CD4-positive, alpha-beta T cell treated with Interleukin-6 for 4 hours (primary cell): ENCODE data around the gene GALNT2.
A peak's percentile ranks its signal among the peaks of the same experiment; 100 is the strongest.

Experiments
- DNase-seq: peaks from one replicate; pipeline ENCODE4 v3.0.0-alpha.2; 2020; ENCODE audit warnings: mixed read lengths

Gene GALNT2

DNA sequence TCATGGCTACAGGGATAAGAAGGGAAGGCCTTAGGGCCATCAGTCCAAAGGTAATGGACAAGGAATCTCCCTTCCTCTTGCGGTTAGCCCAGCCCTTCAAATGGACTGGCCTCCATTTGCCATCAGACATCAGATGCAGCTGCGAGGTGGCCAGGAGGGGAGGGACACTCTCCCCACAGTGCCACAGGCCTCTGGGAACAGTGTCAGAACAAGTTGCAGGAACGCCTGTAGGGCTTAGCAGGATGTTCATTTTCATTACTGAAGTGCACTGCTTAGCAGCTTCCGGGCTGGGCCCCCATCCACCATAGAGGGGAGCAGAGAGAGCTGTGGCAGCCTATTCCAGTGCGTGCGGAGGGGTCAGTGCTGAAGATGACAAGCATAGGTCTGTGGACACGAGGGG is 127.5 kb downstream of the GALNT2 start:
- no peak for DNase-seq

DNA sequence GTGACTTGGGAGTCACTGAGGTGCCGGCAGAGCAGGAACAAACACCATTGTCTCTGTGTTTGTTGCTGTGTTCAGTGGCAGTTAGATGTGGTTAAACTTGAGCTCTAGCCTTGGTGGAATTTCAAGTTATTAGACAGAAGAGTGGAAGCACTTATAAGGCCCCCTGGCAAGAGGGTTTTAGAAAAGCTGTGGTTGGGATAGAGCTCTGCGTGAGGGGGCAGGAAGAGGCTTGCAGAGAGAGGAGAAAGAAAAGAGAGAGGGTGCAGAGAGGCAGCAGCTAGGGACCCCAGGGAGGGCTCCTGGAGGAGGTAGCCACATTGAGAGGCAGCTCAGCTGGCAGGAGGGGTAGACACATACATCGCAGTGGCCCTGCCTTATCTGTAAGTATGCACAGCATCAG is 128.2 kb downstream of the GALNT2 start:
- DNase-seq: no peak

DNA sequence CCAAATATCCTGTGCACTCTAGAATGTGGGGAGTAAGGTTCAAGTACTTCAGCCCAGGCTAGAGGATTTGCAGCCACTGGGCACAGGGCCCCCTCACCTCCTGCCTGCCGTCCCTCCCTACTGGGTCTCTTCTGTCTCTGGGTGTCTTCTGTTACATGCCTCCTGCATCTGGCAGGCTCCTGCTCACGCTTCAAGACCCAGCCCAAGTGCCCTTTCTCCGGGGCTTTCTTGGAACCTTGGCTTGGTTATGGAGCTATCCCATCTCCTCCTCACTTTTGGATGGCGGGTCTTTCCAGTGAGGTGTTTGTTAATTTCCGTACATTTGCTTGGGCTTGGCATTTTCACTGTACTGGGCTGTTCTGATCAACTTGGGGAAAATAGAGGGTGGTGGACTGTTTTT is 129.0 kb downstream of the GALNT2 start:
- DNase-seq: no peak

DNA sequence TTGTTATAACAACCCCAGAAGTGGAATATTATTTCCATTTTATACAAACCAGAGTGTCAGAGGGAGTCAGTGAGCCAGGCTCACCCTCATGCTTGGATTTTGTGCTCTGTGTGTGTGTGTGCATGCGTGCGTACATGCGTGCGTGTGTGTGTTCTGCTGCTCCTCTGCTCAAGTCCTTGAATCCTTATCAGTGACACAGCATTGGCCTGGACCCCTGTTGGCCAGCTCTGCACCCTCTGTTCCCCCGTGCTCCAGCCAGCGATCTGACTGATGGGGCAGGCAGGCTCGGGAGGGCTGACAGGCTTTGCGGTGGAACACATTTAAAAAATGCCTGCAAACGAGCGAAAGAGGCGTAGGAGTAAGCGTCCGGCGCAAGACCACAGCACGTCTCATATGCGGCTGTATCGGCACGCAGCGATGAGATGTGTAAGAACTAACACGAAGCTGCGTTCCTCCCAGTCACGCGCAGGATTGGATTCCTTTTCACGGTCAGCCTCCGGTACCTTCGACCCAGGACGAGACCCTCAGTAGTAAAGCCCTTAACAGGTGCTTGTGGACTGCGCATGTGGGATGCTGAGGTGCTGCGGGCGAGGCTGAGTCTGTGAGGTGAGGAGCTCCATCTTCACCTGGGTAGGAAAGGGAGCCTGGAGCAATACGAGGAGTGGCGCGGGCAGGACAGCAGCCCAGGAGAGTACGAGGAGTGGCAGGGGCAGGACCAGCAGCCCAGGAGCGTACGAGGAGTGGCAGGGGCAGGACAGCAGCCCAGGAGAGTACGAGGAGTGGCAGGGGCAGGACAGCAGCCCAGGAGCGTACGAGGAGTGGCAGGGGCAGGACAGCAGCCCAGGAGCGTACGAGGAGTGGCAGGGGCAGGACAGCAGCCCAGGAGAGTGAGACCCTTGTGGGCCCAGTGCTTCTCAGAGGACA is 130.9 kb downstream of the GALNT2 start:
- no peak for DNase-seq

DNA sequence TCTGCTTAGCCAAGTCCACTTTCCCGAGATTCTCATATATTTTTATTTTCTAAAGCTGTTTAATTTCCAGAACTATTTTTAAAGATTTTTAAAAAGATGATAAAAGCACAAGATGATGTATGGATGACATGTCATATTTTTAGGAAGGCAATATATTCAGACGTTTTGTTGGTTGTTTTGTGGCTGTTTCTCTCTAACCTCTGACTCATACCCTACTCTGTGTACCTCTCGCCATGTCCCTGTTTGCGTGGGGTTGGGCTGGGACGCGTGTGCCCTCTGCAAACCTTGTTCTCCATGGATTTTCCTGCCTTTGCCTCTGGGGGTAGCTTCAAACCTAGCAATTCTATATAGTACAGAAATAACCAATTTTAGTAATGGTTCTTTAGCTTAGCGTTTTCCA is 132.0 kb downstream of the GALNT2 start:
- no peak for DNase-seq

DNA sequence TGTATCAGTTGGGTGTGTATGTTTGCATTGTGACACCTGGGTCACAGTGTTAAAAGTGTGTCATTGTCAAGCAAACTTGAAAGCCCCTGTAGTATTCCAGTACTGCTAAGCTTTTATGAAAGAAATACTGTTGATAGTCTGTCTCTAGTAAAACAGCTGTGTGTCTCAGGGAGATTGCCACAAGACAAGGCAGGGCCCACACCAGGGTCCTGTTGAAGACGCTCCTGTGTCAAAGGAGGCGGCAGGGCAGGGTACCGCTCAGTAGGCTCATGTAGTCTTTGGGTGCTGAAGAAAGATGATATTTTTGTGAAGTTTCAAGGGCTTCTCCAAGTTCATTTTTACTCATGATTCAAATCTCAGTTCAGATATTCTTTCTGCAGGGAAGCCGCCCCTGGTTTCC is 132.5 kb downstream of the GALNT2 start:
- DNase-seq: no peak

DNA sequence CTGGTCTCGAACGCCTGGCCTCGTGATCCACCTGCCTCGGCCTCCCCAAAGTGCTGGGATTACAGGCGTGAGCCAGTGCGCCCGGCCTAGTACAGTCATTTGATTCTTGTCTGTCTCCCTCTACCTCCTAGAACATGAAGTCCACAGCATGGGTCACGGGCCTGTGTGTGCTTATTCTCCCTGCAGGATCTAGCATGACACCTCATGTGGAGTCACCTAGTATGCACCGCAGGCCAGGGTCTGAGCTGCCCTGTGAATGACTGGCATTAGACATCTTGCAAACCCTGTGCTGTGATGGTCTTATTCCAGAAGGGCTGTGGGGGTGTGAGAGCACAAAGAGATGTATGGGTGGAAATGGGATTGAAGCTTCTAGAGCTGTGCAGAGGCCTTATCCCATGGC is 133.2 kb downstream of the GALNT2 start:
- DNase-seq: no peak

DNA sequence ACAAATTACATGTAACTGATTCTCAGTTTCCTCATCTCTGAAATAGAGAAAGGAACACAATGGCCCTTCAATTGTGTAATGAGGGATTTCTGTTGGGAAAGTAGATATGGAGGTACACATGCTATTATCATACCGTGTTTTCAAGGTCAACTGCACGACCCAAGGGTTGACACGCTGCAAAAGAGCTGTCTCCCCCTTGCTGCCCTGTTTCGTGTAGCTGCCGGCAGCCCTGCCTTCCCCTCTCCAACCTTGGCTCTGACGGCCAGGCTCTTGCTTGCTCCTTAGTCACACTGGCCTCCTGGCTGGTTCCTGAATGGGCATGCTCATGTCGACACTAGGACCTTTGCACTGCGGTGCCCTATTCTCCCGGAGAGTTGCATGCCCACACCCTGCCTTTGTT is 134.4 kb downstream of the GALNT2 start:
- no peak for DNase-seq

DNA sequence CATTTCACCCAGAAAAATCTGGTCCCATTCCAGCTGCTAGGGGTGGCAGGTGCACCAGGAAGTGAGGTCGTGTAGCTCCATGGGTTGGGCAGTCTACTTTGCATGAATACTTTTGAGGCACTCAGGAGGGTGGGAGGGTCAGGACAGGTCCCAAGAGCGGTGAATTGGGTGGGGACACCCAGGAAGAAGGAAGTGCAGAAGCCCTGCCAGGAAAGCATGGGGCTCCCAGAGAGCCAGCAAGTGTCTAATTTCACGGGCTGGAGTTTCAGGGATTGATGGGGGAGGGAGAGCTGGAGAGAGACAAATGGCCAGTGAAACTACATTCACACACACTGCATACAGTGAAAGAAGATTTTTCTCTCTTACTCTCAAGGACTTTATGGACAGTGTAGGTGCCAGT is 137.8 kb downstream of the GALNT2 start:
- DNase-seq: no peak

DNA sequence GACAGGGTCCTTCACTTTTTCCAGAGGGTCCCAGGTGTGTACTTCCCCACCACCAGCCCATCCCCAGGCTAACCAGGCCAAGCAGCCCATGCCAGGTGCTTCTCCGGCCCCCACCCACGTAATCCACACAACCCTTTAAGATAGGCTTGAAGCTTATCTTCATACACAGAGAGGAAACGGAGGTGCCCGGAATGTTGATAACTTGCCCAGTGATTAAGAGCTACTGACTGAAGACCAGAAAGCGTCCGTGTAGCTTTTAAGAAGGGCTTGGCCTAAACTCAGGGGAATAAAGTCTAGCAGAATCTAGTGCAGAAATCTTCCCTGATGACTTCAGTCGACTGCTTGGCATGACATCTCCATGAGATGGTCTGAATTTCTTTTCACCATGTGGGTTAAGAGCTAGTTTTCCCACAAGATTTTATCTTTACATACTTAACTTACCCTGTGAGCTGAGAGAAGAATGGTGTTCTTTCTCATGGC is 138.7 kb downstream of the GALNT2 start:
- DNase-seq: no peak

DNA sequence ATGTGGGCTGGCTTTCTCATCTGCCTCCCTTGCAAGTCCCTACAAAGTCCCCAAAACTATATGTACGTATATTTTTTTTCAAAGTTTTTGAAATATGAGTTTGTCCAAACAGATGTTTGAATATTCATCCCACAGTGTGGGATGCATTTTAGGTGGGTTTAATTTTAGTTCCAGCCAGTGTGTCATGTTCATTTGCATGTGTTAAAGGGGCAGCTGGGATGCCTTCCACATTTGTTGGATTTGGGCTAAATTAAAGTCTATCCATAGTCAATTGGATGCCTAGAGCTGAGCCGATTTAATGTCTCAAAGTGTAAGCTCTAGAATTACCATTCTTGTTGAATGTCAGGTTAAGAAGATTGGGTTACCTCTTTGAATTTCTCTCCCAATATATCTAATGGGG is 139.2 kb downstream of the GALNT2 start:
- no peak for DNase-seq

DNA sequence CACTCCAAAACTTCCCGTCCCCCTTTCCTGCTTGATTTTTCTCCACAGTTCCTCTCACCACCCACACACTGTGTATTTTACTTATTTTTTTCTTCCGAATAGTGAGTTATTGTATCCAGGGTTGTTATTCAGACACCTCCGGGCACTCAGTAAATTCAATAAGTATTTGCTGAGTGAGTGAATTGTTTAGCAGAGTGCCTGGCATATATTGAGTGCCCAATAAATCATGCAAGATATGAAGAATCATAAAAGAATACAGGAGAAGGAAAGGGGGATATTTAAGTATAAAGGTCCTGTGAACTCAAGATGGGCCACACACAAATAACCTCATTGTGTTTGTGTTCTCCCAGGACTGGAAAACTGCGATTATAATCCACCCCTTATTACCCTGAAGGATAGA is 139.9 kb downstream of the GALNT2 start:
- DNase-seq: no peak

DNA sequence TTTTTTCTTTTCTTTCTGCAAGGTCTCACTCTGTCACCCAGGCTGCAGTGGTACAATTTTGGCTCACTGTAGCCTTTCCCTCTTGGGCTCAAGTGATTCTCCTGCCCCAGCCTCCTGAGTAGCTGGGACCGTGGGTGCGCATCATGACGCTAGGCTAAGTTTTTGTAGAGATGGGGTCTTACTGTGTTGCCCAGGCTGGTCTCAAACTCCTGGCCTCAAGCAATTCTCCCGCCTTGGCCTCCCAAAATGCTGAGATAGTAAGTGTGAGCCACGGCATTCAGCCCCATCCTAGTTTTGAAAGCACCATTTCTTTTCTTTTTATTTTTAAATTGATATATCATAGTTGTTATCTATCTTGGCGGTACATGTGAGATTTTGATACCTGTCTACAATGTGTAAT is 140.6 kb downstream of the GALNT2 start:
- no peak for DNase-seq

DNA sequence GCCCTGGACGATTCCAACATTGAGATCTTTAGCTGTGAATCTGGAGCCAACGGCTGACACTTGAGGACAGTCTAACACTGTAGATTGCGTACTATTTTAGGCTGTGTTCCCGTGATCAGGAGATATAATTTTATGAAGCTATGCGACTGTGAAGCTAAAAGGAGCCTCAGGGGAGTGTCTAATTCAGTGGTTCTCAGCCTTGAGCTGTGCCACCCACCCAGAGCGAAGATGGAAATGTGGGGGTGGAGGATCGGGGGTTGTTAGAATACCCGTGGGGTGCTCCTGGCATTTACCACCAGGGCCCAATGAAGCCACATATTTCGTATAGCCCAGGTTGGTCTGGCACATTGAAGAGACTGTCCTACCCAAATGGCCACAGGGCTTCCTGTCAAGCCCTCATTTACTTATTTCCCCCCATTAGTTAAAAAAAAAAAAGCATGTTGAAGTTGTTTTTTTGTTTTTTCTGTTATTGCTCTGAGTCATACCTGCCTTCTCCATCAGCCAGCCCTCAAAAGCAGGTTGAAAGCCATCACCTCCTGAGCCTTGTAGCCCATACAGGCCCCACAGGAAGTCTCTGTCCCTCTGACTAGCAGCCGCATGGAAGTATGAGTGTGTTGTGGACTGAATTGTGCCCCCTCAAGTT is 141.7 kb downstream of the GALNT2 start:
- DNase-seq: peak; percentile 26

DNA sequence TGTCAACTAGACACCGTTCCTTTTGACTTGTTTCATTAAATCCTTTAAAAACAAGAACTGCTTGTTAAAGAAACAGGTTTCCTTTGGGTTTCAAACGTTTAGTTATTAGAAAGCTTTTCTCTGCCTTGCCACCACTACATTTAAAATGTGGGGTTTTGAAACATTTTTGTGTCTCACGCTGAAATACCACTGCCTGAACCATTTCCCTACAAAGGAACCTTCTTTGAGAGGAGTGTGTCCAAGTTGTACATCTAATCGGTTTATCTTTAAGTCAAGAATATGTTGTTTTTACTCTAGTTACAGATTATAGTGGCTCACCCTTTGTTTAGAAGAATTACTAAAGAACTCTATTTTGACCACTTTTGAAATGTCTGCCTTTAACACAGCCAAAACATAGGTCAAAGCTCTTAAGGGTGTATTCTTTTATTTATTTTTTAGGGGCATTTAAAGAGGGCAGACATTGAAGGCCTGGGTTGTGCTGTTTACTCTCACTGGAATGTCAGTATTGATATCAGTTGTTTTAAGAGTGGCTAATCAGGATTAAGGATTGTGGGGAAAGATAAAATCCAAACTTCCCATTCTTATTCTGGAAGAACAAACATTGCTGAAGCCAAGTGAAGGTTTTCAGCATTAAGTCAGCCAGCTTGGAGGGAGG is 143.4 kb downstream of the GALNT2 start:
- no peak for DNase-seq

DNA sequence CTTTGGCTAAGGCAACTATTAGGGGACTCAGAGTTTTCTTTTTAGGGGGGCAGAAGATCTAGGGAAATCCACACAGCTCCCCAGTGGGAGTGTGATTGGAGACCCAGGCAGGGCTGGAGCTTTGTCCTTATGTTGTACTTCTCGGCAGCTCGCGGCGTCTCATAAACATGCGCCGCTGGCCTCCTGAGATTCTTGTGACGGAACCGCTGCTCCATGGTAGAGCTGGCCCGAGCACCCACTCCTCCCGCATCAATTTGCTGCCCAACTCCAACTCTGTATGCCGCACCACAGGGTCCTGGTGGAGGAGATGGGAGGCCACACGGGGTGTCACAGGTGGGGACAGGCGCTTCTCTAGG is 143.9 kb downstream of the GALNT2 start:
- DNase-seq: no peak

DNA sequence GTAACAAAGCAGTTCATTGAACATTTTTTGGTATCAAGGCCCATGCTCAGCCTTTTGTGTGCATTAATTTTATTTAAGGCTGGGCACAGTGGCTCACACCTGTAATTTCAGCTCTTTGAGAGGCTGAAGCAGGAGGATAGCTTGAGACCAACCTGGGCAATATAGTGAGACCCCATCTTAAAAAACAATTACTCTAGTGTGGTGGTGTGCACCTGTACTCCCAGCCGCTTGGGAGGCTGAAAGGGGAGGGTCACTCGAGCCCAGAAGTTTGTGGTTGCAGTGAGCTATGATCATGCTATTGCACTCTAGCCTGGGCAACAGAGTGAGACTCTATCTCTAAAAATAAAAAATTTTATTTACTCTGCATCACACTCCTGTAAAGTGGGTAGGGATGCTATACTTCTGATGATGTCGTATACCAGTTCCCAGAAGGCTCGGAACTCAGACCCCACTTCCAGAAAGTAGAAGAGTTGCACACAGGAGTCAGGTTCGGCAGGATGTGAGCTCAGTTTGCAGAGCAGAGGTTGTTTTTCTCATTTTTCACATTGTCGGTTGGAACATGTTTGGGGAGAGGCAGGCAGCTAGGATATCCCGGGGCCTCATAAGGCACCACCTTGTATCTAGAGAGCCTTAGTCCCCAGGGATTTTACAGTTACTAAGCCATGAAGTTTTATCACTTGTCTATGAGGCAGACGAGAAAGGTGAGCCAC is 144.6 kb downstream of the GALNT2 start:
- no peak for DNase-seq

DNA sequence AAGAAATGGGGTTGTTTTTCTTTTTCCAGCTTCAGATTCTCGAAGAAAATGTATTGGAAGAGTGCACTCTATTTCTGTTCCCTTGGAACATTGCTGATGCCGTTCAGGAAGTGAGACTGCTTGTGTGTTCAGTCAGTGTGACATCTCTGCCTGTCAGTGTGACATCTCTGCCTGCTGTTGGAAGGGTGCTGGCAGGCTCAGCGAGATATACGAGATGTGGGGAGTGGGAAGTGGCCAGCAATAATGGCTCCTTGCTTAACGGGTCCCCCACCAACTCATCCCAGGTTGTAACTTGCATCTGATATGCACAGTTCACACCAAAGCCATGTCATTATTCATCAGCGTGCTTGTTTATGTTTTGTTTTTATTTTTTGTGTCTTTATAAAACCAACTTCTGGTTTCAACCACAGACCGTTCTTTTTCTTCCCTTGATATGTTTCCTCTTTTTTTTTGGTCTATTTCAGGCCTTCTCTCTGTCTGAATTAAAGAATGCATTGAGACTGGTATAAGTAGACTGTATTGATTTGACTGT is 145.4 kb downstream of the GALNT2 start:
- DNase-seq: no peak

DNA sequence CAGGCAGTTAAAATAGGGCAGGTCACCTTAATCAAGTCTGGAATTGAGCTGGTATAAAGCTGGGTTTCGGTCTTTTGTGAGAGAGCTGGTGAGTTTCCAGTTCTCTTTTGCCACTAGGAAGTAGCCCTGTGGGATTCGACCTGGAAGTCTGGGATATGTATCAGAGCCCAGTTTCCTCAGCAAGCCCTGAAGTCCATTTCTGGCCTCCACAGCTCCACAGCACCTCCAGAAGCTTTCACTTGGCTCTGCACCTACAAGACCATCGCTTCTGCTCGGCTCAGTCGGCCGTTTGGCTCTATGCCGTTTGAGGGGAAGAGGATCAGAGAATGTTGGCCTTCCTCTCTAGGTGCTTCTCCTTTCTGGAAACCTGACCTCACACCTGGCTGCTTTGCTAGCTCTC is 148.0 kb downstream of the GALNT2 start:
- DNase-seq: no peak

DNA sequence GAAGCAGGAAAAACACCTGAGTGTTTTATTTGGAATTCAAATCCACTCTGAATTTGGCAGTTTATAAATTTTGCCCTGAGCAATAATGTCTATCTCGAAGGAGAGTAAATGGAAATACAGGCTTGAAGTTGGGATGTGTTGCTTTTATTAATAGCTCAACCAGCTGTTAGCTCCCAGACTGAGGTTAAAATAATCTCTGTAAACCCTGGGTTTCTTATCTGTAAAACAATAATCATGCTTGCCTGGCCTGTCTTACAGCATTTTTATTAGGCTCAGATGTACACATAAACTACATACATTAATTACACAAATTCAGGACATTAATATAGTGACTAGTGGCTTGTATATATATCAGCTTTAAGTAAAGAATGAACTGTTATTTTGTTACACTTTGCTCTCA is 148.5 kb downstream of the GALNT2 start:
- DNase-seq: no peak

DNA sequence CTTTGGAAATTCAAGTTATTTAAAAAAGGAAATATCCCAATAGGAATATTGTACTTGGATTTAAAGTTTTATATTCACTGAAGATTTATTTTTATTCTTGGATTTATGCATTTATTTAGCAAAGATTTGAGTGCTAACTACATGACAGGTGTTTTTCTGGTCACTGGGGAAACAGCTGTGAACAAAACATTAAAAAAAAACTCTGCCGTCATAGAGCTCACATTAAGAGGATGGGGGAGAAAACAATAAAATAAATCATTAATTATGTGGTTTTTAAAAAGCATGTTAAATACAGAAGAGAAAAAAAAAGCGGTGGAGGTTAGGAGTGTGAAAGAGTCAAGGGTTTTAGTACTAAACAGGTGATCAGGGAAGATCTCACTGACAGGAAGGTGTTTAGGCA is 149.9 kb downstream of the GALNT2 start:
- DNase-seq: no peak

DNA sequence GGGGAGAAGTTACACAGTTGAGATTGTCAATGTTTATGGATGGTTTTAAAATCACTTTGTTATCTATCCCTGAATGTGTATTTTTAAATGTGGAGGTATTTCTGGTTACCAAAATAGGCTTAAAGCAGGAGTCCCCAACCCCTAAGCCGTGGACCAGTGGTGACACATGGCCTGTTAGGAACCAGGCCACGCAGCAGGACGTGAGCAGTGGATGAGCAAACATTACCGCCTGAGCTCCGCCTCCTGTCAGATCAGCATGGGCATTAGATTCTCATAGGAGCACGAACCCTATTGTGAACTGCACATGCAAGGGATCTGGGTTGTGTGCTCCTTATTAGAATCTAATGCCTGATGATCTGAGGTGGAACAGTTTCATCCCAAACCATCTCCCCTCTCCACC is 151.6 kb downstream of the GALNT2 start:
- DNase-seq: no peak
